Measurements from ENCODE around the gene SEBOX.

Gene SEBOX

DNA sequence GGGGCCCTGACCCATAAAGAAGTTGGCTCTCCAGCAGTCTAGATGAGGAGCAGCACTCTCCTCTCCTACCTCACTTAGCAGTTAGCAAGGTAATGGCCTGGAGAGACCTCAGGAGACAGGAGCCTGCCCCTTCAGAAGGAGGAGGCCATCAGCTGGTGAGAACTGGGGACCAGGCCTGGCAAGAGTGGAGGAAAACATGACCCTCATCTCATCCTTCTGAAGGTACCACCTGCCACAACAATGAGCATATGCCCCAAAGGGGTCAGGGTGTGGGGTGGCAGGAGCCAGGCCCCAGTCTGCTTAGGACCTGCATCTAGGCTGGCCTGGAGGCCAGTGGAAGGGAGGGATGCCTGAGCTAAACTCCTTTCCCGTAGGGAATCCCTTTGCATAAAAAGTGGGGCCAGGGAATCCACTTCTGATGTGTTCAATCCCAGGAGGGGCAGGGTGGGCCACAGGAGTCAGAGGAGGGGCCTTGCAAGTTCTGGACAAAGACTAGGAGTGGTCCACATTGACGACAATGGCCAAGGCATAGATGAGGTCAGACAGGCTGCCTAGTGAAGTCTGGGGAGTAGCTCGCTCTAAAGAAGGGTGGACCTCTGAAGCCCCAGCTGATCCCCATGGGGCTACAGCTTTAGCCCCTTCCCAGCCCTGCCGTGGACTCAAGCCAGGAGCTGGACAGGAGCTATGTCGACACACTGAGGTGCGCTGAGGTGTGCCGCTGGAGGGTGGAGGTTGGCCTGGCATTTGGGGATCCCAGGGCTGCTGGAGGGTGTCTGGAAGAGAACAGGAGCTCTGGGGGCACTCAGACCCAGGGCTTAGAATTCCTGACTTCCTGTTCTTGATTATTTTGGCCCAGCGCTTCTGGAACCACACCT lies 986 bp downstream of the SEBOX start:
- TF ChIP-seq YY1 (IDR thresholded peaks at IDR 0.05; ENCODE audit: low read depth) = no peak
- no peak for TF ChIP-seq CREB1 (IDR thresholded peaks at IDR 0.05; ENCODE audit: low read depth)
- no peak for TF ChIP-seq EGR1 (IDR thresholded peaks at IDR 0.05)
- no peak for TF ChIP-seq USF1 (IDR thresholded peaks at IDR 0.05)
- TF ChIP-seq REST (IDR thresholded peaks at IDR 0.05; ENCODE audit: low read depth) = no peak
- TF ChIP-seq RAD21 (IDR thresholded peaks at IDR 0.05; ENCODE audit: low read depth) = no peak
- no peak for TF ChIP-seq ZBTB7A (IDR thresholded peaks at IDR 0.05; ENCODE audit: low read depth)
- no peak for TF ChIP-seq TAF1 (IDR thresholded peaks at IDR 0.05; ENCODE audit: low read depth)
- TF ChIP-seq NFIC (IDR thresholded peaks at IDR 0.05) = no peak
- TF ChIP-seq FOXM1 (IDR thresholded peaks at IDR 0.05; ENCODE audit: borderline replicate concordance, low read depth) = no peak
- TF ChIP-seq CEBPB (IDR thresholded peaks at IDR 0.05) = no peak
- no peak for TF ChIP-seq EP300 (IDR thresholded peaks at IDR 0.05; ENCODE audit: borderline replicate concordance)
- TF ChIP-seq MAX (IDR thresholded peaks at IDR 0.05) = no peak
- no peak for TF ChIP-seq TCF12 (IDR thresholded peaks at IDR 0.05; ENCODE audit: low read depth)
- no peak for TF ChIP-seq TEAD4 (IDR thresholded peaks at IDR 0.05)

GRCh38 chr17:28363186-28363585 lies 1.8 kb downstream of the SEBOX start:
- TF ChIP-seq EP300 (IDR thresholded peaks at IDR 0.05; ENCODE audit: borderline replicate concordance) (no peak), FOXM1 (IDR thresholded peaks at IDR 0.05; ENCODE audit: borderline replicate concordance, low read depth) (no peak), USF1 (IDR thresholded peaks at IDR 0.05) (no peak), CEBPB (IDR thresholded peaks at IDR 0.05) (no peak), YY1 (IDR thresholded peaks at IDR 0.05; ENCODE audit: low read depth) (no peak), NFIC (IDR thresholded peaks at IDR 0.05) (no peak), TCF12 (IDR thresholded peaks at IDR 0.05; ENCODE audit: low read depth) (no peak), CREB1 (IDR thresholded peaks at IDR 0.05; ENCODE audit: low read depth) (no peak), MAX (IDR thresholded peaks at IDR 0.05) (no peak), TAF1 (IDR thresholded peaks at IDR 0.05; ENCODE audit: low read depth) (no peak), REST (IDR thresholded peaks at IDR 0.05; ENCODE audit: low read depth) (no peak), RAD21 (IDR thresholded peaks at IDR 0.05; ENCODE audit: low read depth) (no peak), ZBTB7A (IDR thresholded peaks at IDR 0.05; ENCODE audit: low read depth) (no peak), TEAD4 (IDR thresholded peaks at IDR 0.05) (no peak), EGR1 (IDR thresholded peaks at IDR 0.05) (no peak)

DNA sequence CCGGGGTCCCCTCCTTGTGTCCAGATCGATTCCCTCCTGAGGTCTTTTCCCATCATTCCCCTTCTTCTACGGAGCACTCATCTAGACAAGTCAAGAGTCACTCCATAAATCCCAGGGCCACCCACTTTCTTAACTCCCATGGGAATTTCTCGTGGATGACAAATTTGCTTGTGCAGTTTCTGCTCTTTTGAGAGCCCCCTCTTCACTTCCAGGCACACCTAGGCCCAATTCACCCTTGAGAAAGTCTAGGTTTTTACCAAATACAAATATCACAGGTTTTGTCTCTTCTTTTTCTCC lies 7.2 kb downstream of the SEBOX start:
- TF ChIP-seq YY1 (IDR thresholded peaks at IDR 0.05; ENCODE audit: low read depth) (no peak), EGR1 (IDR thresholded peaks at IDR 0.05) (no peak), FOXM1 (IDR thresholded peaks at IDR 0.05; ENCODE audit: borderline replicate concordance, low read depth) (no peak), USF1 (IDR thresholded peaks at IDR 0.05) (no peak), REST (IDR thresholded peaks at IDR 0.05; ENCODE audit: low read depth) (no peak), EP300 (IDR thresholded peaks at IDR 0.05; ENCODE audit: borderline replicate concordance) (no peak), TEAD4 (IDR thresholded peaks at IDR 0.05) (no peak), CREB1 (IDR thresholded peaks at IDR 0.05; ENCODE audit: low read depth) (no peak), CEBPB (IDR thresholded peaks at IDR 0.05) (no peak), MAX (IDR thresholded peaks at IDR 0.05) (no peak), ZBTB7A (IDR thresholded peaks at IDR 0.05; ENCODE audit: low read depth) (no peak), TAF1 (IDR thresholded peaks at IDR 0.05; ENCODE audit: low read depth) (no peak), RAD21 (IDR thresholded peaks at IDR 0.05; ENCODE audit: low read depth) (no peak), TCF12 (IDR thresholded peaks at IDR 0.05; ENCODE audit: low read depth) (no peak), NFIC (IDR thresholded peaks at IDR 0.05) (no peak)
